IMR-90 (cell line): ENCODE results near the gene GSS. TPM values are rescaled to one million over a fixed set of nuclear protein-coding genes. Genes with fewer than 3 reads are reported as not detected.

Experiments
- ATAC-seq: fragments of 200-7000 bp; cut with Tn5 transposase; 2 replicates; pipeline ENCODE4 v1.9.1; 2020; ENCODE audit warnings: low read depth, mild to moderate bottlenecking, moderate library complexity
- BruUV-seq: library from RNA; stranded (reverse); fragments of 400-500 nt; replicated peaks from 2 replicates; lab custom pipeline; 2021; lab: Mats Ljungman, UMichigan
- CTCF ChIA-PET: fragments of 300-600 bp; formaldehyde crosslinking; extraction: SDS; loops from one replicate; lab custom pipeline; 2021; ENCODE audit warnings: antibody characterized with exemption; lab: Yijun Ruan, JAX
- POLR2A ChIA-PET: fragments of 300-600 bp; sonication (Branson Sonifier 250); formaldehyde crosslinking; loops from one replicate; lab custom pipeline; 2022; ENCODE audit warnings: antibody characterized with exemption; ENCODE audit not compliant: unreplicated experiment; lab: Charles Lee
- DNase-seq: peaks from one replicate; pipeline ENCODE4 v3.0.0; 2013
- H2AFZ ChIP-seq: replicated peaks from 2 replicates; pipeline ENCODE3; 2013; ENCODE audit warnings: low read length, mild to moderate bottlenecking; ENCODE audit not compliant: poor library complexity
- H2AK5ac ChIP-seq: 2 replicates; pipeline ENCODE4 v1.6.1; 2013; ENCODE audit warnings: low read depth, low read length, inconsistent platforms
- H2AK9ac ChIP-seq: replicated peaks from 2 replicates; pipeline ENCODE3; 2013; ENCODE audit warnings: mild to moderate bottlenecking, low read depth, low read length, moderate library complexity; ENCODE audit not compliant: poor library complexity
- H2BK120ac ChIP-seq: 2 replicates; pipeline ENCODE4 v1.6.1; 2013; ENCODE audit warnings: low read depth, low read length, inconsistent platforms
- H2BK15ac ChIP-seq: 3 replicates; pipeline ENCODE4 v1.6.1; 2013; ENCODE audit warnings: low read depth, low read length, inconsistent platforms
- H2BK20ac ChIP-seq: 2 replicates; pipeline ENCODE4 v1.6.1; 2013; ENCODE audit warnings: low read depth, mild to moderate bottlenecking, inconsistent platforms, low read length, moderate library complexity
- H2BK5ac ChIP-seq: 2 replicates; pipeline ENCODE4 v1.6.1; 2013; ENCODE audit warnings: mild to moderate bottlenecking, low read depth, low read length, inconsistent platforms; ENCODE audit not compliant: poor library complexity, severe bottlenecking
- H3K14ac ChIP-seq: replicated peaks from 2 replicates; pipeline ENCODE4 v1.6.1; 2013; ENCODE audit warnings: low read depth, low read length, inconsistent platforms
- H3K18ac ChIP-seq: 2 replicates; pipeline ENCODE4 v1.6.1; 2013; ENCODE audit warnings: low read depth, low read length, control low read depth
- H3K23ac ChIP-seq: 2 replicates; pipeline ENCODE4 v1.6.1; 2013; ENCODE audit warnings: low read depth, low read length, inconsistent platforms
- H3K27ac ChIP-seq: 2 replicates; pipeline ENCODE4 v1.5.1; 2013; ENCODE audit warnings: mild to moderate bottlenecking, control low read depth, low read length; ENCODE audit not compliant: insufficient read depth
- H3K27me3 ChIP-seq: 2 replicates; pipeline ENCODE4 v1.6.1; 2013; ENCODE audit warnings: low read length; ENCODE audit not compliant: control insufficient read depth, insufficient read depth
- H3K36me3 ChIP-seq: 2 replicates; pipeline ENCODE4 v1.6.1; 2013; ENCODE audit warnings: low read length, mixed read lengths; ENCODE audit not compliant: control insufficient read depth, insufficient read depth
- H3K4ac ChIP-seq: 2 replicates; pipeline ENCODE4 v1.6.1; 2013; ENCODE audit warnings: low read depth, low read length, inconsistent platforms
- H3K4me1 ChIP-seq: 2 replicates; pipeline ENCODE4 v1.6.1; 2013; ENCODE audit warnings: low read length, mixed read lengths; ENCODE audit not compliant: control insufficient read depth, insufficient read depth
- H3K4me2 ChIP-seq: 2 replicates; pipeline ENCODE4 v1.6.1; 2013; ENCODE audit warnings: low read depth, mild to moderate bottlenecking, control low read depth, low read length, moderate library complexity
- H3K4me3 ChIP-seq: 2 replicates; pipeline ENCODE4 v1.5.1; 2013; ENCODE audit warnings: low read depth, mild to moderate bottlenecking, control low read depth, low read length, moderate library complexity; ENCODE audit not compliant: insufficient read depth
- H3K56ac ChIP-seq: 2 replicates; pipeline ENCODE4 v1.6.1; 2013; ENCODE audit warnings: low read length, inconsistent platforms; ENCODE audit not compliant: insufficient read depth; ENCODE audit errors: extremely low read depth
- H3K79me1 ChIP-seq, 2 experiments: 2 replicates each; pipeline ENCODE4 v1.6.1; 2013; ENCODE audit warnings: low read length in 2 of 2, inconsistent platforms in 1 of 2, low read depth in 1 of 2
- H3K9ac ChIP-seq: 2 replicates; pipeline ENCODE4 v1.6.1; 2013; ENCODE audit warnings: low read depth, low read length, control low read depth
- H3K9me1 ChIP-seq: 2 replicates; pipeline ENCODE4 v1.6.1; 2013; ENCODE audit warnings: low read length, inconsistent platforms; ENCODE audit not compliant: insufficient read depth
- H3K9me3 ChIP-seq: 2 replicates; pipeline ENCODE4 v1.6.1; 2013; ENCODE audit warnings: low read length; ENCODE audit not compliant: control insufficient read depth, insufficient read depth
- H4K20me1 ChIP-seq: 2 replicates; pipeline ENCODE4 v1.6.1; 2013; ENCODE audit warnings: low read length, inconsistent platforms; ENCODE audit not compliant: insufficient read depth
- H4K5ac ChIP-seq: 2 replicates; pipeline ENCODE4 v1.6.1; 2013; ENCODE audit warnings: mild to moderate bottlenecking, low read depth, low read length, control low read depth
- H4K8ac ChIP-seq, 2 experiments: 2 replicates each; pipeline ENCODE4 v1.6.1; 2013; ENCODE audit warnings: low read depth in 2 of 2, low read length in 2 of 2, control low read depth in 1 of 2, inconsistent platforms in 1 of 2
- H4K91ac ChIP-seq: 2 replicates; pipeline ENCODE4 v1.6.1; 2013; ENCODE audit warnings: low read depth, low read length, inconsistent platforms; ENCODE audit not compliant: insufficient read depth
- MAZ ChIP-seq: IDR thresholded peaks from 2 replicates; pipeline ENCODE4 v1.6.1; 2012; ENCODE audit warnings: low read depth, mild to moderate bottlenecking, low read length, improper control_type of control experiment, moderate library complexity, borderline replicate concordance
- RCOR1 ChIP-seq: IDR thresholded peaks from 2 replicates; pipeline ENCODE4 v1.6.1; 2012; ENCODE audit warnings: mild to moderate bottlenecking, low read length, improper control_type of control experiment; ENCODE audit not compliant: insufficient replicate concordance
- WGBS, 2 experiments: methylation state at CpG; one replicate each; pipeline versions ENCODE4 v1.1.5 to v1.1.7; 2013; ENCODE audit warnings: missing lambda C conversion rate in 2 of 2; ENCODE audit not compliant: insufficient read length in 1 of 2; ENCODE audit errors: extremely low coverage in 2 of 2; 5-methylcytosine and 5-hydroxymethylcytosine counted together
- dilution Hi-C: fragments of 300-500 bp; cut with HindIII; formaldehyde crosslinking; loops from one replicate; pipeline ENCODE4 v1.14.3; 2018; ENCODE audit warnings: low sequenced_read_pairs; ENCODE audit not compliant: unreplicated experiment
- in situ Hi-C: fragments of 300-500 bp; cut with MboI; formaldehyde crosslinking; loops from 3 replicates; pipeline ENCODE4 v1.14.3; 2019; ENCODE audit warnings: low sequenced_read_pairs, inconsistent platforms, mixed read lengths
- intact Hi-C: fragments of 100-400 bp; cut with micrococcal nuclease; formaldehyde crosslinking; loops from 2 replicates; pipeline ENCODE4 v1.10.0; 2022
- polyA plus RNA-seq, 3 experiments: library from polyadenylated mRNA; depleted of rRNA; stranded (reverse); fragments of >200 nt; gene quantifications; 2 replicates each; pipeline ENCODE4 v1.2.3, GENCODE V29; 2012; ENCODE audit warnings: low replicate concordance in 1 of 3
- total RNA-seq: library from RNA; depleted of rRNA; stranded (reverse); fragments of >200 nt; gene quantifications from 2 replicates; pipeline ENCODE4 v1.2.3, GENCODE V29; 2012

The GSS gene
- total and polyA plus RNA-seq, 2 of the 4 experiments (the other 2 are of a cell fraction) = 73.7 to 90.0 TPM

DNA sequence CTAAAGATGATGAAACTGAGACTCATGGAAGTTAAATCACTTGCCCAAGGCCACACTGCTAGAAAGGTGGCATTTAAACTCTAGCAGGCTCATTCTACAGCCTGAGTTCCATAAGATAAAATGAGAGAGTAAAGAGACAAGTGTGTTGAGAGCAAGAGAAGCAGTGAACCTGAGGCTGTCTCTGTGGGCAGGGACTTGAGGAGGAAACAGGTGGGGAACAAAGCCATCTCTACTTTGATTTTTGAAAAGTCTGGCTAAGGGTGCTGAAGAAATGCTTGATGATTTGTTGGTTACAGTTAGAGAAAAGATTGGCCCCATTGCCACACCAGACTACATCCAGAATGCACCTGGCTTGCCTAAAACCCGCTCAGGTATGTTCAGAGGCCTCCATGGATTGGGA, 29.0 kb downstream of the GSS start:
- ChIA-PET POLR2A (no interaction called here), CTCF (no interaction called here)
- H3K4me3 ChIP-seq = no peak overlapping the region
- H3K14ac ChIP-seq = no peak overlapping the region
- H3K79me1 ChIP-seq = peaks cover 0 to 8% of the 10 kb centered on the region in 2 experiments; a peak in 2 of 4 replicates
- H3K27me3 ChIP-seq = no peaks in the 10 kb centered on the region
- no peak overlapping the region for H3K23ac ChIP-seq
- H3K9me1 ChIP-seq = peaks cover 33% of the 10 kb centered on the region
- no peak overlapping the region for H2AK9ac ChIP-seq
- intact Hi-C loops = no loop called here
- peaks cover 10% of the 10 kb centered on the region for H3K4me1 ChIP-seq
- H3K56ac ChIP-seq = no peak overlapping the region
- no peak overlapping the region for H3K27ac ChIP-seq
- no peak overlapping the region for H2BK5ac ChIP-seq
- no peak overlapping the region for H4K8ac ChIP-seq
- dilution Hi-C loops = no loop called here
- H3K9ac ChIP-seq = no peak overlapping the region
- no peak overlapping the region for H2AK5ac ChIP-seq
- no peak overlapping the region for H2BK120ac ChIP-seq
- H4K20me1 ChIP-seq = no peaks in the 10 kb centered on the region; the same call in 1 of the 2 replicates
- H4K5ac ChIP-seq = no peak overlapping the region
- TF ChIP-seq RCOR1 = no peak
- TF ChIP-seq MAZ = no peak
- H3K4me2 ChIP-seq = no peak overlapping the region
- BruUV-seq = no TSS peak
- no peaks in the 10 kb centered on the region for H3K9me3 ChIP-seq
- H4K91ac ChIP-seq = no peak overlapping the region; the same call in 1 of the 2 replicates
- H3K36me3 ChIP-seq = peaks cover 54% of the 10 kb centered on the region
- ATAC-seq = no peak
- no peak overlapping the region for H3K4ac ChIP-seq
- H2AFZ ChIP-seq = no peak overlapping the region
- DNase-seq = no peak
- no peak overlapping the region for H2BK20ac ChIP-seq
- no peak overlapping the region for H2BK15ac ChIP-seq
- no CpG with 5 or more reads among the region's 1 CpG for WGBS, 2 experiments
- in situ Hi-C loops = no loop called here
- H3K18ac ChIP-seq = no peak overlapping the region
